Tibial nerve (tissue), 4 donors: ENCODE measurements around the gene CLEC2D. TPM values are rescaled to one million over a fixed set of nuclear protein-coding genes. Genes with fewer than 3 reads are reported as not detected.
"Not testable (repeated sequence)": the region's sequence is repeated elsewhere in the genome, so short reads cannot be mapped to it uniquely, and the experiment has no call there.

Experiments used
- DNase-seq, 2 donors: peaks; one replicate each; pipeline ENCODE4 v3.0.0-alpha.2; 2019; ENCODE audit warnings: low spot score in 2 of 2
- H3K27ac ChIP-seq, 4 donors: fragments of 200-600 bp; sonication (generic) in 3 of 4; one replicate each; pipeline ENCODE4 v1.5.1; 2017 to 2019; ENCODE audit warnings: mild to moderate bottlenecking in 1 of 4
- H3K27me3 ChIP-seq, 2 donors: fragments of 200-600 bp; sonication (generic) in 1 of 2; one replicate each; pipeline versions ENCODE4 v1.5.1 to v1.6.0; 2017 to 2019
- H3K36me3 ChIP-seq, 3 donors: fragments of 200-600 bp; sonication (generic); one replicate each; pipeline ENCODE4 v1.5.1; 2018 to 2019
- H3K4me1 ChIP-seq, 4 donors: fragments of 200-600 bp; sonication (generic) in 3 of 4; one replicate each; pipeline ENCODE4 v1.5.1; 2017 to 2019
- H3K4me3 ChIP-seq, 4 donors: fragments of 200-600 bp; sonication (generic) in 3 of 4; one replicate each; pipeline ENCODE4 v1.5.1; 2017 to 2019; ENCODE audit warnings: mild to moderate bottlenecking in 1 of 4, moderate library complexity in 1 of 4
- H3K9me3 ChIP-seq, 4 donors: fragments of 200-600 bp; sonication (generic) in 3 of 4; one replicate each; pipeline ENCODE4 v1.5.1; 2017 to 2019
- EP300 ChIP-seq, 2 donors: sonication (generic); formaldehyde crosslinking; IDR thresholded peaks; one replicate each; pipeline ENCODE4 v1.6.1; 2017; ENCODE audit warnings: antibody characterized with exemption in 2 of 2, mild to moderate bottlenecking in 1 of 2
- POLR2A ChIP-seq, 2 donors: fragments of 450-650 bp; IDR thresholded peaks; one replicate each; pipeline ENCODE4 v1.6.1; 2017; ENCODE audit warnings: antibody characterized with exemption in 2 of 2, mild to moderate bottlenecking in 2 of 2, moderate library complexity in 2 of 2
- WGBS, 2 donors: methylation state at CpG; one replicate each; pipeline ENCODE4 v1.1.5; 2018; 5-methylcytosine and 5-hydroxymethylcytosine counted together
- total RNA-seq, 4 donors: library from RNA; depleted of rRNA; stranded (reverse); fragments of >200 nt; gene quantifications; one replicate each; pipeline ENCODE4 v1.1.0, GENCODE V29; 2016
- TF ChIP-seq, protein P1 (sequence below), 5 experiments: fragments of 200-600 bp in 3 of 5; fragments of 450-650 bp in 2 of 5; sonication (generic) in 3 of 5; IDR thresholded peaks; one replicate each; pipeline ENCODE4 v1.5.1; 2016 to 2019; ENCODE audit warnings: antibody characterized with exemption in 5 of 5, mild to moderate bottlenecking in 3 of 5, moderate library complexity in 2 of 5

The CLEC2D gene
- total RNA-seq, 4 donors from 2014 or later = 9.6 to 19.0 (median 13.2) TPM

DNA sequence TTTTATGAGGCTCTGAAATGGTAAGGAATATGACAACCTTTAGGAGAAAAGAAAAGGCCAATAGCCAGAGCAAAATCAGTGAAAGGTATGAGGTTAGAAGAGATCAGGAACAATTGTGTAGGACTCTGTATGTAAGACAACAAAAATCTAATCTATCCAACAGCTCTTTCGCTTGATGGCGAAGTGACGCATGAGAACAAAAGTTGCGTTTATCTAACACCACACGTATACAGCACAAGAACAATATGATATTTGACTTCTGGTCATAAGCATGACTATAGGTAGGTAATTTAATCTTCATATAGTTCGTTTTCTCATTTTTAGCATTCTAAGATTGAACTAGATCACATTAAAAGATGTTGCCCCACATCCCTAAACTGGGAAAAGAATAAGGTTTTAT lies 61.9 kb downstream of the CLEC2D start:
- Histone ChIP-seq H3K27me3 (no peaks in the 10 kb centered on the region), H3K4me3 (peak overlapping the region in 1 of 4 donors; percentile 20), H3K9me3 (no peaks in the 10 kb centered on the region), H3K27ac (peak overlapping the region in 1 of 4 donors; percentile 70), H3K36me3 (no peaks in the 10 kb centered on the region), H3K4me1 (no peaks in the 10 kb centered on the region)
- 69 to 71% methylated on average over 6 of the region's 6 CpGs for WGBS, 2 donors
- DNase-seq = no peak
- TF ChIP-seq EP300 (IDR thresholded peaks at IDR 0.05) (no peak), POLR2A (IDR thresholded peaks at IDR 0.05) (no peak)
- TF ChIP-seq, protein P1, sequence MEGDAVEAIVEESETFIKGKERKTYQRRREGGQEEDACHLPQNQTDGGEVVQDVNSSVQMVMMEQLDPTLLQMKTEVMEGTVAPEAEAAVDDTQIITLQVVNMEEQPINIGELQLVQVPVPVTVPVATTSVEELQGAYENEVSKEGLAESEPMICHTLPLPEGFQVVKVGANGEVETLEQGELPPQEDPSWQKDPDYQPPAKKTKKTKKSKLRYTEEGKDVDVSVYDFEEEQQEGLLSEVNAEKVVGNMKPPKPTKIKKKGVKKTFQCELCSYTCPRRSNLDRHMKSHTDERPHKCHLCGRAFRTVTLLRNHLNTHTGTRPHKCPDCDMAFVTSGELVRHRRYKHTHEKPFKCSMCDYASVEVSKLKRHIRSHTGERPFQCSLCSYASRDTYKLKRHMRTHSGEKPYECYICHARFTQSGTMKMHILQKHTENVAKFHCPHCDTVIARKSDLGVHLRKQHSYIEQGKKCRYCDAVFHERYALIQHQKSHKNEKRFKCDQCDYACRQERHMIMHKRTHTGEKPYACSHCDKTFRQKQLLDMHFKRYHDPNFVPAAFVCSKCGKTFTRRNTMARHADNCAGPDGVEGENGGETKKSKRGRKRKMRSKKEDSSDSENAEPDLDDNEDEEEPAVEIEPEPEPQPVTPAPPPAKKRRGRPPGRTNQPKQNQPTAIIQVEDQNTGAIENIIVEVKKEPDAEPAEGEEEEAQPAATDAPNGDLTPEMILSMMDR (IDR thresholded peaks at IDR 0.05) = no peak

DNA sequence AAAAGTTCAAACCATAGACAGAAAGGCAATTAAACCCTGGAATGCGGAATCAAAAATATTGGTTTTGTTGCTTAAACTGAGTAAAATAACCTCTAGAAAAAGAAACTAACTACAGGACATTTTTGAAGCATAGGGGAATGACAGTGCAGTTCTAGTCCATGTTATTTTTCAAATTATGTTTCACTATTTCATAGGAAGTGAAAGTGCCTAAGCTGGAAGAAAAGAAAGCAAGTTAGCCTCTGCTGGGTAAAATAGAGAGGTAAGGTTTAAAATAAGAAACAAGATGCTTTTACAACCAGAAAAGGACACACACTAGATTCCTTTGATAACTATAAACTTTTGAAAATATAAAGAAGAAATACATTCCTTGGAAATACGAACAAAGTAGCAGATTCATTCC lies 62.3 kb downstream of the CLEC2D start:
- Histone ChIP-seq H3K36me3 (no peaks in the 10 kb centered on the region), H3K9me3 (no peaks in the 10 kb centered on the region), H3K27ac (peak overlapping the region in 2 of 4 donors; percentile 6 to 70), H3K4me1 (no peaks in the 10 kb centered on the region), H3K27me3 (no peaks in the 10 kb centered on the region), H3K4me3 (peak overlapping the region in 1 of 4 donors; percentile 20)
- DNase-seq = no peak
- 67 to 68% methylated on average over 2 of the region's 2 CpGs for WGBS, 2 donors
- TF ChIP-seq EP300 (IDR thresholded peaks at IDR 0.05) (no peak), POLR2A (IDR thresholded peaks at IDR 0.05) (no peak)
- TF ChIP-seq, protein P1 (IDR thresholded peaks at IDR 0.05) = no peak

DNA sequence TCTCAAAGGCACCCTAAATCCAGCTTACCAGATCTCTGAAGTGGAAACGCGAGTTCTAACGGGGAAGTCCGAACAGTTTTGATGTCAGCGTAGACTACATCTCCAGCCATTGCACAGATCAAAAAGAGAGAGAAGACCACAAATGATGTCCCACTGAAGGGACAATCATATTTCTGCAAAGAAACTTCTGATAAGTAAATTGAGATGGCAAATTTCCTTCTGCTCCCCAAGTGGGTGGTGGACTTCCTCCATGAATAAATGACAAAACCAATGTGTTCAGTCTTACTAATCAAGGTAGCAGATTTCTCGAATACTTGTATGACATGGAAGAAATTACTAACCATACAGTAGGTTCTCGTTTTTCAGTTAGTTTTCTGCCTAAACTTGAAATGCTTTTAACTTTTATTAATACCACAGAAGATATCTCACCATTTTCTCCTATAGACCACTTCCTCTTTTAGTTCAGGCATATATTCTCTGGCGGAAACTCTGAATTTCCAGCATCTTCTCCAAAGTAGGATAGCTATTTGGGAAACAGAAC lies 63.5 kb downstream of the CLEC2D start, which contains the start of gene CLECL1:
TSS of gene CLECL1 (minus strand) at position 177 of the 541 bp plus-strand sequence.
- TF ChIP-seq POLR2A (IDR thresholded peaks at IDR 0.05) = no peak
- TF ChIP-seq, protein P1 (IDR thresholded peaks at IDR 0.05) = no peak
- TF ChIP-seq EP300 (IDR thresholded peaks at IDR 0.05) = no peak
- WGBS, 2 donors = 71 to 79% methylated on average over 8 of the region's 8 CpGs
- peaks cover 0 to 3% (median 0%) of the 10 kb centered on the region in 4 donors for H3K4me1 ChIP-seq
- H3K36me3 ChIP-seq = no peaks in the 10 kb centered on the region
- DNase-seq = no peak
- H3K27me3 ChIP-seq = no peaks in the 10 kb centered on the region
- H3K27ac ChIP-seq = peak within 1 kb of the TSS in 2 of 4 donors; percentile 6 to 70
- no peaks in the 10 kb centered on the region for H3K9me3 ChIP-seq
- peak within 1 kb of the TSS in 1 of 4 donors; percentile 27 for H3K4me3 ChIP-seq

DNA sequence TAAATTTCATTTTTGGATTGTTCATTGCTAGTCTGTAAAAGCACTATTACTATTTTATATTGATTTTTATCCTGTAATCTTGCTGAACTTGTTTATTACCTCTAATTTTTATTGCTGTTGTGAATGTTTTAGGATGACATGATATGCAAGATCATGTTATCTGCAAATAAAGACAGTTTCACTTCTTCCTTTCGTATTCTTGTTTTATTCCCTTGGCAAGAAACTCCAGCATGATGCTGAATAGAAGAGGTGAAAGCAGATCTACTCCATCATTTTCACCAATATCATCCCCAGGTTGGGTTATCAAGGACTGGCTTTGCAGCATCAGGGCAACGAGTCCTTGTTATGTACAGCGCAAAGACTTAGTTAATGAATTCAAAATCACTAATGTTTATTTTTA lies 66.1 kb downstream of the CLEC2D start:
- DNase-seq = no peak
- Histone ChIP-seq H3K27me3 (no peaks in the 10 kb centered on the region), H3K4me3 (no peak overlapping the region), H3K9me3 (no peaks in the 10 kb centered on the region), H3K4me1 (peaks cover 0 to 3% (median 0%) of the 10 kb centered on the region in 4 donors), H3K36me3 (no peaks in the 10 kb centered on the region), H3K27ac (no peak overlapping the region)
- WGBS, 2 donors = 87% methylated on average over 3 of the region's 3 CpGs
- TF ChIP-seq EP300 (IDR thresholded peaks at IDR 0.05) = no peak
- no peak for TF ChIP-seq POLR2A (IDR thresholded peaks at IDR 0.05)
- TF ChIP-seq, protein P1 (IDR thresholded peaks at IDR 0.05) = no peak

DNA sequence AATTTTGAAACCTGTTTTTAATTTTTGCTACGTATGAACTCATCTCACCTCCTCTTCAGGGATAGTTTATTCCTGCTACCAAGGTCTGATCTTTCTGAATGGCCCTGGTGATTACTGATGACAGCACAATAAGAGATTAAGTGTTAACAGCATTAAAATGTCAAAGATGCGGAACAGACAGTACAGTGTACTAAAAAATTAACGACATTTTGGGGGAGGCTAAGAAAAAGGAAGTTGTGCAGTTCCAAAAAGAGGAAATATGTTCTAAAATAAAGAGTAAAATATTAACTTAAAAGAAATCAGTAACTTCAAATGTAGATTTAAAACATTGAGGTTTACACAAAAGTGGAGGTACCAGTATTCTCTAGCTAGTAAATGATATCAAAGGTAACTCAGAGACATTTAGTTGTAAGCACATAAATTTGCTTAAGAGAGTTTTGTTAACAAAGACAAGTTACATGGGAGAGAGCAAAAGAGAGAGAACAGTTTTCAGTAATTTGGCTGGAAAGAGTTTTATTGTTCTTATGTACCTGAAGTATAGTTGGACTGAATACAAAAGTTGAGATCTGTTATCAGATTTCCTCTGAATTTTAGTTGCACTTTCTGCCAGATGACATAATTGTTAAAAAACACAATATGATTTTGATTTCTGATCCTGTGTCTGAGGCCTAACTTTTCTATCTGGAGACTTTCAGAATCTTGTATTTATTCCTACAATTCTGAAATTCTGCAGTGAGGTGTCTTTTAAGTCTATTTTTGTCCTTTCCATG lies 67.6 kb downstream of the CLEC2D start:
- Histone ChIP-seq H3K4me3 (no peak overlapping the region), H3K27ac (peak overlapping the region in 3 of 4 donors; percentile 46 to 63 (median 46)), H3K36me3 (no peaks in the 10 kb centered on the region), H3K4me1 (peaks cover 0 to 8% (median 0%) of the 10 kb centered on the region in 4 donors), H3K27me3 (no peaks in the 10 kb centered on the region), H3K9me3 (no peaks in the 10 kb centered on the region)
- no peak for DNase-seq
- 34 to 45% methylated on average over 3 of the region's 3 CpGs for WGBS, 2 donors
- TF ChIP-seq EP300 (IDR thresholded peaks at IDR 0.05) (no peak), POLR2A (IDR thresholded peaks at IDR 0.05) (no peak)
- TF ChIP-seq, protein P1 (IDR thresholded peaks at IDR 0.05) = no peak

DNA sequence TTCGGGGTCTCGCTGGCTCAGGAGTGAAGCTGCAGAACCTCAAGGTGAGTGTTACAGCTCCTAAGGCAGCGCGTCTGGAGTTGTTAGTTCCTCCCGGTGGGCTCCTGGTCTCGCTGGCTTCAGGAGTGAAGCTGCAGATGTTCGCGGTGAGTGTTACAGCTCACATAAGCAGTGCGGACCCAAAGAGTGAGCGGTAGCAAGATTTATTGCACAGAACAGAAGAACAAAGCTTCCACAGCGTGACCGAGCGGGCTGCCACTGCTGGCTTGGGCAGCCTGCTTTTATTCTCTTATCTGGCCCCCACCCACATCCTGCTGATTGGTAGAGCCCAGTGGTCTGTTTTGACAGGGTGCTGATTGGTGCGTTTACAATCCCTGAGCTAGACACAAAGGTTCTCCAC lies 69.4 kb downstream of the CLEC2D start:
- not testable (repeated sequence) for DNase-seq, H3K27me3 ChIP-seq, H3K9me3 ChIP-seq, H3K36me3 ChIP-seq, H3K4me1 ChIP-seq, H3K4me3 ChIP-seq, H3K27ac ChIP-seq
- 90 to 91% methylated on average over 14 of the region's 14 CpGs for WGBS, 2 donors

DNA sequence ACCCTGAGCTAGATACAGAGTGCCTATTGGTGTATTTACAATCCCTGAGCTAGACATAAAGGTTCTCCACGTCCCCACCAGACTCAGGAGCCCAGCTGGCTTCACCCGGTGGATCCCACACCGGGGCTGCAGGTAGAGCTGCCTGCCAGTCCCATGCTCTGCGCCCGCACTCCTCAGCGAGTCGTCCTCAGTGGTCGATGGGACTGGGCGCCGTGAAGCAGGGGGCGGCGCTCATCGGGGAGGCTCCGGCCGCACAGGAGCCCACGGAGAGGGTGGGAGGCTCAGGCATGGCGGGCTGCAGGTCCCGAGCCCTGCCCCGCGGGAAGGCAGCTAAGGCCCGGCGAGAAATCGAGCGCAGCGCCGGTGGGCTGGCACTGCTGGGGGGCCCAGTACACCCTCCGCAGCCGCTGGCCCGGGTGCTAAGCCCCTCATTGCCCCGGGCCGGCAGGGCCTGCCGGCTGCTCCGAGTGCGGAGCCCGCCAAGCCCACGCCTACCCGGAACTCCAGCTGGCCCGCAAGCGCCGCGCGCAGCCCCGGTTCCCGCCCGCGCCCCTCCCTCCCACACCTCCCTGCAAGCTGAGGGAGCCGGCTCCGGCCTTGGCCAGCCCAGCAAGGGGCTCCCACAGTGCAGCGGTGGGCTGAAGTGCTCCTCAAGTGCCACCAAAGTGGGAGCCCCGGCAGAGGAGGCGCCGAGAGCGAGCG lies 70.0 kb downstream of the CLEC2D start:
- not testable (repeated sequence) for H3K36me3 ChIP-seq, H3K4me1 ChIP-seq, H3K9me3 ChIP-seq, H3K27me3 ChIP-seq, DNase-seq
- Histone ChIP-seq H3K27ac (peak overlapping the region in 1 of 4 donors; percentile 70), H3K4me3 (peak overlapping the region in 3 of 4 donors; percentile 11 to 40 (median 40))
- WGBS, 2 donors = 53 to 76% methylated on average over 11 to 35 of the region's 54 CpGs
